ENCODE measurements around the gene AOC3.
"Not testable (repeated sequence)": the region's sequence is repeated elsewhere in the genome, so short reads cannot be mapped to it uniquely, and the experiment has no call there.

AOC3 gene

GRCh38 chr17:42866631-42867575 lies 15.9 kb downstream of the AOC3 start:
- in situ Hi-C loops (cut with MboI; ENCODE audit: low sequenced_read_pairs): no loop called here

- in situ Hi-C loops (cut with MboI; ENCODE audit: low sequenced_read_pairs): not testable (repeated sequence)
These were observed 16.8 kb downstream of the AOC3 start for GRCh38 chr17:42867694-42868261.

GRCh38 chr17:42868338-42868737 lies 17.3 kb downstream of the AOC3 start:
- in situ Hi-C loops (cut with MboI; ENCODE audit: low sequenced_read_pairs): no loop called here

- in situ Hi-C loops (cut with MboI; ENCODE audit: low sequenced_read_pairs): no loop called here
These were observed 20.6 kb downstream of the AOC3 start for GRCh38 chr17:42871647-42872046.

DNA sequence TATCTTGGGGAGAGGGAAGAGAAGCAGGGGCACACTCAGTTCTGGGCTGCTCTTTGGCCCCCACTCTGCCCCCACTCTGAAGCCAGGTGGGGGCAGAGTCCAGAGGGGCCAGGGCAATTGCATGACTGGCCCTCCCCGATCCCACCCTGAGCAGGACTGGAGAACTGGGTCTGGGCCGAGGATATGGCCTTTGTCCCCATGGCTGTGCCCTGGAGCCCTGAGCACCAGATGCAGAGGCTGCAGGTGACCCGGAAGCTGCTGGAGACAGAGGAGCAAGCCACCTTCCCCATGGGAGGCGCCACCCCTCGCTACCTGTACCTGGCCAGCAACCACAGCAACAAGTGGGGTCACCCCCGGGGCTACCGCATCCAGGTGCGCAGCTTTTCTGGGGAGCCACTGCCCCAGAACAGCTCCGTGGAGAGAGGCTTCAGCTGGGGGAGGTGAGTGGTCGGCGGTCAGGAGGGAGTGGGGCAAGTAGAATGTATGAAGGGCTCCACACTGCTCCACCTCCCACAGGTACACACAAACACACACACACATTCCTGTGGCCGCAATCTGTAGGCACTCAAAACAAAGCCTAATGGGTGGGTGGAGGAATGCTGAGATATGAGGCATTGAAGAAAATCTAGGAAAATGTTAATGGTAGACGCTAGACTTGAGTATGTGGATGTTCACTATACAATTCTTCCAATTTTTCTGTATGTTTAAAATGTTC lies 21.4 kb downstream of the AOC3 start:
- in situ Hi-C loops (cut with MboI; ENCODE audit: low sequenced_read_pairs): no loop called here

- in situ Hi-C loops (cut with MboI; ENCODE audit: low sequenced_read_pairs): no loop called here
These were observed 22.3 kb downstream of the AOC3 start for GRCh38 chr17:42873315-42873714.

- in situ Hi-C loops (cut with MboI; ENCODE audit: low sequenced_read_pairs): not testable (repeated sequence)
These were observed 23.1 kb downstream of the AOC3 start for GRCh38 chr17:42873932-42874695.

GRCh38 chr17:42877037-42877436 lies 26.0 kb downstream of the AOC3 start:
- in situ Hi-C loops (cut with MboI; ENCODE audit: low sequenced_read_pairs): no loop called here

DNA sequence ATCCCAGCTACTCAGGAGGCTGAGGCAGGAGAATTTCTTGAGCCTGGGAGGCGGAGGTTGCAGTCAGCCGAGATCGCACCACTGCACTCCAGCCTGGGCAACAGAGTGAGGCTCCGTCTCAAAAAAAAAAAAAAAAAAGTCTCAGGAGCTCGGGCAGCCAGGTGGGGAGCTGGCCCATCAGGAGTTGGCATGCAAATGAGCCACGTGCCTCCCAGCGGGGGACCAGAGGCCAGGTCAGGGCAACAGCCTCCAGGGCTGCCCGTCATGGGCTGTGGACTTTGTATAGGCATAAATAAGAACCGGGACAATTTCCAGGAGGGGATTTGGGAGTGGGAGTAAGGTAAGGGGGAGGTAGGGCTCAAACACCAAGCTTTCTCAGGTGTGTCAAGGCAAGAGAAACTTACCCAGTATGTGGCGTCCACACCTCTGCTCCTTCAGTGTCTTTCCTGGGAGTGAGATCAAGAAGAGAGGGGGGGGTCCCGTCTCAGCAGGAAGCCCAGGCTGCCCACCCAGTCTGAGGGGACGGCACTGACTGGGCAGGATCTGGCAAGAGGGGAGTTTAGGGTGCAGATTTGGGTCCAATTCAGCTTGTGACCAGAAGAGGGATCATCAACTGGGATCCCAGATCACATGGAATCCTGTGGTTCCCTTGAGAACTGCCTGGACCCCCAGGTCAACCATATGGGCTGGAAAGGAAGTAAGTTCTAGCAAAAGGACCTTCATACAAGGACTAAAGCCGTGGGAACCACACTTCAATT lies 27.3 kb downstream of the AOC3 start:
- in situ Hi-C loops (cut with MboI; ENCODE audit: low sequenced_read_pairs): no loop called here

- in situ Hi-C loops (cut with MboI; ENCODE audit: low sequenced_read_pairs): no loop called here
These were observed 28.1 kb downstream of the AOC3 start for GRCh38 chr17:42878924-42879595.

- in situ Hi-C loops (cut with MboI; ENCODE audit: low sequenced_read_pairs): no loop called here
These were observed 28.6 kb downstream of the AOC3 start for GRCh38 chr17:42879596-42879985.

GRCh38 chr17:42880776-42881310 lies 29.8 kb downstream of the AOC3 start:
- in situ Hi-C loops (cut with MboI; ENCODE audit: low sequenced_read_pairs): no loop called here

- in situ Hi-C loops (cut with MboI; ENCODE audit: low sequenced_read_pairs): not testable (repeated sequence)
These were observed 30.7 kb downstream of the AOC3 start for GRCh38 chr17:42881706-42882105.

DNA sequence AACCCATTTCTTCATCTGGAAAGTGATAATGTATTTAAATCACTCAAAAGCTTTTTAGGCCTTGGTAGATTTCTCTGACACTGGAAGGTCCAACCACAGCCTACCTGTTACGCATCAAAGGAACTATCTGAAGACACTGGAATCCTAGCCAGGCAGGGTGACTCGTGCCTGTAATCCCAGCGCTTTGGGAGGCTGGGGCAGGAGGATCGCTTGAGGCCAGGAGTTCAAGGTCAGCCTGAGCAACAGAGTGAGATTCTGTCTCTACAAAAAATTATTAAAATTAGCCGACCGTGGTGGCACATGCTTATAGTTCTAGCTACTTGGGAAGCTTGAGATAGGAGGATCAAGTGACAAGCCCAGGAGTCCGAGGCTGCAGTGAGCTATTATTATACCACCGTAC lies 31.2 kb downstream of the AOC3 start:
- in situ Hi-C loops (cut with MboI; ENCODE audit: low sequenced_read_pairs): no loop called here

GRCh38 chr17:42883802-42884558 lies 33.0 kb downstream of the AOC3 start:
- in situ Hi-C loops (cut with MboI; ENCODE audit: low sequenced_read_pairs): no loop called here

GRCh38 chr17:42885806-42886205 lies 34.8 kb downstream of the AOC3 start:
- in situ Hi-C loops (cut with MboI; ENCODE audit: low sequenced_read_pairs): not testable (repeated sequence)

GRCh38 chr17:42886283-42887176 lies 35.5 kb downstream of the AOC3 start:
- in situ Hi-C loops (cut with MboI; ENCODE audit: low sequenced_read_pairs): no loop called here

GRCh38 chr17:42889809-42890208 lies 38.8 kb downstream of the AOC3 start:
- in situ Hi-C loops (cut with MboI; ENCODE audit: low sequenced_read_pairs): no loop called here
